NB4 (cell line): ENCODE data around the gene TCF7L2.

Source experiments
- MYC ChIP-seq: IDR thresholded peaks from 2 replicates; pipeline ENCODE4 v1.6.1; 2011; ENCODE audit warnings: low read depth, low read length
- POLR2A ChIP-seq: IDR thresholded peaks from 2 replicates; pipeline ENCODE4 v1.6.1; 2011; ENCODE audit warnings: mild to moderate bottlenecking; ENCODE audit not compliant: insufficient read length; ENCODE audit errors: extremely low read depth
- TF ChIP-seq, protein P1 (sequence below): IDR thresholded peaks from one replicate; pipeline ENCODE4 v1.5.1; 2012; ENCODE audit warnings: low read depth, low read length
- TF ChIP-seq, protein P2 (sequence below): IDR thresholded peaks from 2 replicates; pipeline ENCODE4 v1.6.1; 2011; ENCODE audit warnings: low read depth, low read length

DNA sequence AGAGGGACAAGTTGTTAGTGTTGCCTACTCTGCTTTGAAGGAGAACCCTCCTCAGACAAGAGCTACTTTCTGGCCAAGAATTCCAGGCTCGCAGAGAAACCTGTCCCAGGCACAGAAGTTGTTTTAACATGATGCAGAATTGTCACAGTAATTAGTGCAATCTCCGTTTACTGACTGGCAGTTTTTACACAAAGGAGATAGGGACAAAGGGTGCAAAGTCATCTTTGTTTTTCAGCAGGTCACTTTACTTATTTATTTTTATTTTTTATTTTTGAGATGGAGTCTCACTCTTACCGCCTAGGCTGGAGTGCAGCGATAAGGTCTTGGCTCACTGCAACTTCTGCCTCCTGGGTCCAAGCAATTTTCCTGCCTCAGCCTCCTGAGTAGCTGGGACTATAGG is 12.3 kb downstream of the TCF7L2 start:
- TF ChIP-seq, protein P1, sequence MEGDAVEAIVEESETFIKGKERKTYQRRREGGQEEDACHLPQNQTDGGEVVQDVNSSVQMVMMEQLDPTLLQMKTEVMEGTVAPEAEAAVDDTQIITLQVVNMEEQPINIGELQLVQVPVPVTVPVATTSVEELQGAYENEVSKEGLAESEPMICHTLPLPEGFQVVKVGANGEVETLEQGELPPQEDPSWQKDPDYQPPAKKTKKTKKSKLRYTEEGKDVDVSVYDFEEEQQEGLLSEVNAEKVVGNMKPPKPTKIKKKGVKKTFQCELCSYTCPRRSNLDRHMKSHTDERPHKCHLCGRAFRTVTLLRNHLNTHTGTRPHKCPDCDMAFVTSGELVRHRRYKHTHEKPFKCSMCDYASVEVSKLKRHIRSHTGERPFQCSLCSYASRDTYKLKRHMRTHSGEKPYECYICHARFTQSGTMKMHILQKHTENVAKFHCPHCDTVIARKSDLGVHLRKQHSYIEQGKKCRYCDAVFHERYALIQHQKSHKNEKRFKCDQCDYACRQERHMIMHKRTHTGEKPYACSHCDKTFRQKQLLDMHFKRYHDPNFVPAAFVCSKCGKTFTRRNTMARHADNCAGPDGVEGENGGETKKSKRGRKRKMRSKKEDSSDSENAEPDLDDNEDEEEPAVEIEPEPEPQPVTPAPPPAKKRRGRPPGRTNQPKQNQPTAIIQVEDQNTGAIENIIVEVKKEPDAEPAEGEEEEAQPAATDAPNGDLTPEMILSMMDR, result no peak
- no peak for TF ChIP-seq POLR2A
- no peak for TF ChIP-seq MYC
- TF ChIP-seq, protein P2, sequence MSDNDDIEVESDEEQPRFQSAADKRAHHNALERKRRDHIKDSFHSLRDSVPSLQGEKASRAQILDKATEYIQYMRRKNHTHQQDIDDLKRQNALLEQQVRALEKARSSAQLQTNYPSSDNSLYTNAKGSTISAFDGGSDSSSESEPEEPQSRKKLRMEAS, result no peak
